Gastrocnemius medialis (tissue), 4 donors: Measurements from ENCODE around the gene PPFIBP1. TPM values are rescaled to one million over a fixed set of nuclear protein-coding genes. Genes with fewer than 3 reads are reported as not detected.

ENCODE experiments used
- ATAC-seq, 2 donors: fragments of 150-250 bp; one replicate each; pipeline ENCODE4 v1.9.1; 2016
- DNase-seq, 2 donors: peaks; one replicate each; pipeline ENCODE4 v3.0.0-alpha.2; 2019
- H3K27ac ChIP-seq, 4 donors: fragments of 200-600 bp; sonication (generic); 1 replicate in 1 of 4; 2 replicates in 3 of 4; pipeline ENCODE4 v1.5.1; 2016 to 2018; ENCODE audit warnings: mild to moderate bottlenecking in 2 of 4, moderate library complexity in 1 of 4
- H3K27me3 ChIP-seq, 3 donors: fragments of 200-600 bp; sonication (generic) in 2 of 3; 1 replicate in 1 of 3; 2 replicates in 2 of 3; pipeline versions ENCODE4 v1.5.1 to v1.6.0; 2016 to 2019; ENCODE audit warnings: mild to moderate bottlenecking in 1 of 3, moderate library complexity in 1 of 3
- H3K36me3 ChIP-seq, 2 donors: fragments of 200-600 bp; sonication (generic) in 1 of 2; one replicate each; pipeline ENCODE4 v1.5.1; 2017 to 2018
- H3K4me1 ChIP-seq, 2 donors: fragments of 200-600 bp; sonication (generic) in 1 of 2; one replicate each; pipeline ENCODE4 v1.5.1; 2016 to 2017; ENCODE audit warnings: mild to moderate bottlenecking in 2 of 2
- H3K4me3 ChIP-seq, 4 donors: fragments of 200-600 bp; sonication (generic) in 3 of 4; 1 replicate in 1 of 4; 2 replicates in 3 of 4; pipeline ENCODE4 v1.5.1; 2016 to 2019; ENCODE audit warnings: mild to moderate bottlenecking in 2 of 4
- H3K9me3 ChIP-seq, 3 donors: fragments of 200-600 bp; sonication (generic) in 2 of 3; 1 replicate in 1 of 3; 2 replicates in 2 of 3; pipeline ENCODE4 v1.5.1; 2016 to 2019
- CTCF ChIP-seq, 5 experiments: fragments of 450-650 bp in 3 of 5; fragments of 200-600 bp in 2 of 5; sonication (generic) in 2 of 5; IDR thresholded peaks in 4 of 5; conservative IDR thresholded peaks in 1 of 5; 1 replicate in 4 of 5; 2 replicates in 1 of 5; pipeline ENCODE4 v1.5.1; 2016 to 2019; ENCODE audit warnings: antibody characterized with exemption in 5 of 5, mild to moderate bottlenecking in 3 of 5, moderate library complexity in 3 of 5
- POLR2A ChIP-seq, 2 donors: fragments of 450-650 bp; IDR thresholded peaks; one replicate each; pipeline ENCODE4 v1.6.1; 2017; ENCODE audit warnings: antibody characterized with exemption in 2 of 2, mild to moderate bottlenecking in 2 of 2, moderate library complexity in 2 of 2
- in situ Hi-C, 4 donors: fragments of 200-750 bp; cut with MboI; loops; one replicate each; pipeline versions ENCODE4 v1.15.0 to v1.8.0; 2017; ENCODE audit warnings: low sequenced_read_pairs in 4 of 4
- intact Hi-C: fragments of 100-400 bp; cut with DNase I; formaldehyde crosslinking; loops from one replicate; pipeline ENCODE4 v1.15.1; 2023; ENCODE audit warnings: low total_unique reads
- total RNA-seq, 4 donors: library from RNA; depleted of rRNA; stranded (reverse); fragments of >200 nt; gene quantifications; one replicate each; pipeline versions ENCODE4 v1.1.0 to v1.2.3, GENCODE V29; 2016

Gene PPFIBP1
- total RNA-seq, 4 donors from 2014 or later, result 18.3 to 33.2 (median 27.4) TPM

- no peak for TF ChIP-seq POLR2A (IDR thresholded peaks at IDR 0.05)
- TF ChIP-seq CTCF (IDR thresholded peaks at IDR 0.05 in 4 of 5, conservative IDR thresholded peaks at IDR 0.05 in 1 of 5), result no peak
- Histone ChIP-seq H3K4me3 (no peak overlapping the region), H3K36me3 (no peaks in the 10 kb centered on the region), H3K27me3 (no peaks in the 10 kb centered on the region), H3K4me1 (peaks cover 0 to 7% of the 10 kb centered on the region in 2 donors), H3K27ac (no peak overlapping the region), H3K9me3 (no peaks in the 10 kb centered on the region)
- in situ Hi-C loops, result no loop called here
- DNase-seq, result no peak
- intact Hi-C loops, result no loop called here
- no peak for ATAC-seq
Measured at GRCh38 chr12:27508736-27509431, 15.1 kb upstream of the PPFIBP1 start.

GRCh38 chr12:27511031-27511722 is 12.8 kb upstream of the PPFIBP1 start:
- no peaks in the 10 kb centered on the region for H3K27me3 ChIP-seq
- no peak overlapping the region for H3K4me3 ChIP-seq
- ATAC-seq, result peak in 1 of 2 donors; percentile 18
- in situ Hi-C loops, result no loop called here
- H3K27ac ChIP-seq, result no peak overlapping the region
- DNase-seq, result no peak
- no peaks in the 10 kb centered on the region for H3K36me3 ChIP-seq
- TF ChIP-seq CTCF (IDR thresholded peaks at IDR 0.05 in 4 of 5, conservative IDR thresholded peaks at IDR 0.05 in 1 of 5) (no peak), POLR2A (IDR thresholded peaks at IDR 0.05) (no peak)
- H3K9me3 ChIP-seq, result no peaks in the 10 kb centered on the region
- peaks cover 0 to 7% of the 10 kb centered on the region in 2 donors for H3K4me1 ChIP-seq
- intact Hi-C loops, result no loop called here

- Histone ChIP-seq H3K4me1 (peaks cover 0 to 7% of the 10 kb centered on the region in 2 donors), H3K27ac (no peak overlapping the region), H3K9me3 (no peaks in the 10 kb centered on the region), H3K36me3 (no peaks in the 10 kb centered on the region), H3K4me3 (no peak overlapping the region), H3K27me3 (no peaks in the 10 kb centered on the region)
- no peak for DNase-seq
- ATAC-seq, result no peak
- in situ Hi-C loops, result no loop called here
- intact Hi-C loops, result no loop called here
- TF ChIP-seq CTCF (IDR thresholded peaks at IDR 0.05 in 4 of 5, conservative IDR thresholded peaks at IDR 0.05 in 1 of 5) (no peak), POLR2A (IDR thresholded peaks at IDR 0.05) (no peak)
Measured at GRCh38 chr12:27511723-27512045, 12.3 kb upstream of the PPFIBP1 start.

- Histone ChIP-seq H3K27ac (no peak overlapping the region), H3K36me3 (no peaks in the 10 kb centered on the region), H3K27me3 (no peaks in the 10 kb centered on the region), H3K4me3 (no peak overlapping the region), H3K4me1 (peaks cover 0 to 7% of the 10 kb centered on the region in 2 donors), H3K9me3 (no peaks in the 10 kb centered on the region)
- DNase-seq (no peak), ATAC-seq (no peak)
- intact Hi-C loops, result no loop called here
- in situ Hi-C loops, result no loop called here
- no peak for TF ChIP-seq CTCF (IDR thresholded peaks at IDR 0.05 in 4 of 5, conservative IDR thresholded peaks at IDR 0.05 in 1 of 5)
- TF ChIP-seq POLR2A (IDR thresholded peaks at IDR 0.05), result no peak
Measured at GRCh38 chr12:27513155-27513824, 10.7 kb upstream of the PPFIBP1 start.
